GM19397 (cell line): ENCODE results near the gene CNMD.
"Not testable (repeated sequence)": the region's sequence is repeated elsewhere in the genome, so short reads cannot be mapped to it uniquely, and the experiment has no call there.

Source experiments
- ATAC-seq: cut with Tn5 transposase; IDR thresholded peaks from one replicate; pipeline ENCODE4 v1.9.1; 2021; ENCODE audit warnings: mild to moderate bottlenecking, moderate library complexity; ENCODE audit not compliant: unreplicated experiment

CNMD gene

GRCh38 chr13:52696566-52696965, 43.1 kb downstream of the CNMD start:
- no peak for ATAC-seq

GRCh38 chr13:52695856-52696255, 43.8 kb downstream of the CNMD start:
- ATAC-seq, result no peak

- no peak for ATAC-seq
Measured at GRCh38 chr13:52686376-52686775, 53.2 kb downstream of the CNMD start.

GRCh38 chr13:52685806-52686205, 53.8 kb downstream of the CNMD start:
- not testable (repeated sequence) for ATAC-seq

- no peak for ATAC-seq
Measured at GRCh38 chr13:52677823-52678222, 61.8 kb downstream of the CNMD start.

GRCh38 chr13:52673465-52673864, 66.2 kb downstream of the CNMD start:
- no peak for ATAC-seq

GRCh38 chr13:52670726-52671125, 68.9 kb downstream of the CNMD start:
- no peak for ATAC-seq

GRCh38 chr13:52669677-52670076, 69.9 kb downstream of the CNMD start:
- no peak for ATAC-seq

GRCh38 chr13:52665325-52665724, 74.3 kb downstream of the CNMD start:
- no peak for ATAC-seq

- no peak for ATAC-seq
Measured at GRCh38 chr13:52664272-52664671, 75.3 kb downstream of the CNMD start.

- no peak for ATAC-seq
Measured at GRCh38 chr13:52659340-52659739, 80.3 kb downstream of the CNMD start.
